Transverse colon (tissue), 3 donors: ENCODE data around the gene POU5F1.
"Not testable (repeated sequence)": the region's sequence is repeated elsewhere in the genome, so short reads cannot be mapped to it uniquely, and the experiment has no call there.

Experiments
- CTCF ChIP-seq, 5 experiments: fragments of 200-600 bp in 3 of 5; fragments of 450-650 bp in 2 of 5; sonication (generic) in 3 of 5; IDR thresholded peaks; 1 replicate in 2 of 5; 2 replicates in 3 of 5; pipeline ENCODE4 v1.5.1; 2016 to 2017; ENCODE audit warnings: antibody characterized with exemption in 5 of 5, inconsistent platforms in 3 of 5, mild to moderate bottlenecking in 2 of 5, moderate library complexity in 1 of 5
- EP300 ChIP-seq: sonication (generic); formaldehyde crosslinking; IDR thresholded peaks from one replicate; pipeline ENCODE4 v1.6.1; 2017; ENCODE audit warnings: antibody characterized with exemption, low read depth
- POLR2A ChIP-seq: fragments of 450-650 bp; IDR thresholded peaks from one replicate; pipeline ENCODE4 v1.6.1; 2016; ENCODE audit warnings: antibody characterized with exemption, mild to moderate bottlenecking, moderate library complexity

- not testable (repeated sequence) for TF ChIP-seq POLR2A; EP300; CTCF (IDR thresholded peaks at IDR 0.05)
These were observed 5.9 kb downstream of the POU5F1 start for GRCh38 chr6:31164475-31165063.
